Endothelial cell of umbilical vein (primary cell): ENCODE data around the gene CCDC85C. TPM values are rescaled to one million over a fixed set of nuclear protein-coding genes. Genes with fewer than 3 reads are reported as not detected.

Experiments used
- BruUV-seq: library from RNA; stranded (reverse); fragments of 400-500 nt; replicated peaks from 2 replicates; lab custom pipeline; 2021; lab: Mats Ljungman, UMichigan
- CTCF ChIA-PET: fragments of 300-600, 350-600 bp; sonication (Branson Sonifier 250); formaldehyde crosslinking; loops from one replicate; lab custom pipeline; 2021; ENCODE audit warnings: antibody characterized with exemption, inconsistent platforms; lab: Charles Lee
- POLR2A ChIA-PET: fragments of 300-600, 350-600 bp; sonication (Branson Sonifier 250); formaldehyde crosslinking; loops from one replicate; lab custom pipeline; 2021; ENCODE audit warnings: antibody characterized with exemption, inconsistent platforms; lab: Charles Lee
- DNase-seq: peaks from one replicate; pipeline ENCODE4 v3.0.0-alpha.2; 2011; ENCODE audit warnings: low read depth, low spot score
- FAIRE-seq: peaks from 2 replicates; lab custom pipeline; 2011; peaks lifted over from hg19 to GRCh38; lab: Jason Lieb, UNC
- H2AFZ ChIP-seq: 2 replicates; pipeline ENCODE4 v1.6.0; 2012; ENCODE audit warnings: low read depth, low read length, control low read depth, inconsistent platforms
- H3K27ac ChIP-seq: 2 replicates; pipeline ENCODE4 v1.5.1; 2011; ENCODE audit warnings: low read depth, mild to moderate bottlenecking, control low read depth, low read length, moderate library complexity; ENCODE audit not compliant: insufficient read depth
- H3K27me3 ChIP-seq, 2 experiments: 2 replicates each; pipeline versions ENCODE4 v1.6.0 to v1.6.1; 2011; ENCODE audit warnings: low read length in 2 of 2, mixed read lengths in 1 of 2; ENCODE audit not compliant: control insufficient read depth in 2 of 2, insufficient read depth in 2 of 2
- H3K36me3 ChIP-seq, 2 experiments: 2 replicates in 1 of 2; 3 replicates in 1 of 2; pipeline ENCODE4 v1.5.1; 2011; ENCODE audit warnings: low read length in 2 of 2, mild to moderate bottlenecking in 1 of 2, moderate library complexity in 1 of 2; ENCODE audit not compliant: control insufficient read depth in 2 of 2, insufficient read depth in 2 of 2; ENCODE audit errors: extremely low read depth in 1 of 2
- H3K4me1 ChIP-seq: 3 replicates; pipeline ENCODE4 v1.5.1; 2011; ENCODE audit warnings: mild to moderate bottlenecking, low read length; ENCODE audit not compliant: control insufficient read depth, insufficient read depth; ENCODE audit errors: extremely low read depth
- H3K4me2 ChIP-seq: 2 replicates; pipeline ENCODE4 v1.6.1; 2011; ENCODE audit warnings: low read length, control low read depth, mixed read lengths; ENCODE audit not compliant: insufficient read depth
- H3K4me3 ChIP-seq, 3 experiments: fragments of 200-600 bp in 1 of 3; sonication (generic), shearing (Covaris generic) in 1 of 3; replicated peaks in 1 of 3; 2 replicates each; pipeline ENCODE4 v1.5.1; 2011 to 2016; ENCODE audit warnings: control low read depth in 3 of 3, low read length in 3 of 3, mild to moderate bottlenecking in 2 of 3, inconsistent platforms in 1 of 3, low read depth in 1 of 3, moderate library complexity in 1 of 3; ENCODE audit not compliant: insufficient read depth in 1 of 3
- H3K79me2 ChIP-seq: 2 replicates; pipeline ENCODE4 v1.6.0; 2012; ENCODE audit warnings: low read length, inconsistent platforms; ENCODE audit not compliant: control insufficient read depth, insufficient read depth
- H3K9ac ChIP-seq: replicated peaks from 2 replicates; pipeline ENCODE3; 2011; ENCODE audit warnings: low read length, control low read depth; ENCODE audit not compliant: insufficient read depth; ENCODE audit errors: extremely low read depth
- H3K9me1 ChIP-seq: replicated peaks from 3 replicates; pipeline ENCODE4 v1.6.0; 2011; ENCODE audit warnings: mild to moderate bottlenecking, low read length; ENCODE audit not compliant: control insufficient read depth, insufficient read depth; ENCODE audit errors: extremely low read depth
- H3K9me3 ChIP-seq: replicated peaks from 2 replicates; pipeline ENCODE4 v1.5.1; 2012; ENCODE audit warnings: low read length, inconsistent platforms; ENCODE audit not compliant: control insufficient read depth, insufficient read depth
- H4K20me1 ChIP-seq: replicated peaks from 2 replicates; pipeline ENCODE3; 2011; ENCODE audit warnings: mild to moderate bottlenecking, low read length; ENCODE audit not compliant: control insufficient read depth, insufficient read depth; ENCODE audit errors: extremely low read depth
- EZH2 ChIP-seq: IDR thresholded peaks from 2 replicates; pipeline ENCODE4 v1.6.1; 2012; ENCODE audit warnings: borderline replicate concordance, low read depth, mild to moderate bottlenecking, moderate library complexity, low read length, inconsistent platforms; ENCODE audit not compliant: severe bottlenecking
- FOS ChIP-seq: IDR thresholded peaks from 2 replicates; pipeline ENCODE4 v1.6.1; 2011; ENCODE audit warnings: mild to moderate bottlenecking, low read length, moderate library complexity, borderline replicate concordance; ENCODE audit not compliant: insufficient read depth
- GATA2 ChIP-seq: IDR thresholded peaks from 2 replicates; pipeline ENCODE4 v1.7.0; 2011; ENCODE audit warnings: low read depth, mild to moderate bottlenecking, moderate library complexity, mixed read lengths, low read length; ENCODE audit not compliant: insufficient read length, insufficient read depth
- JUN ChIP-seq: IDR thresholded peaks from 2 replicates; pipeline ENCODE4 v1.6.1; 2011; ENCODE audit warnings: borderline replicate concordance, low read depth; ENCODE audit not compliant: insufficient read length, insufficient read depth
- MYC ChIP-seq: IDR thresholded peaks from one replicate; pipeline ENCODE4 v1.6.1; 2011; ENCODE audit warnings: mild to moderate bottlenecking, low read depth, low read length
- POLR2A ChIP-seq: IDR thresholded peaks from 2 replicates; pipeline ENCODE4 v1.6.1; 2012; ENCODE audit warnings: low read depth, mild to moderate bottlenecking, control low read depth, low read length
- POLR2AphosphoS5 ChIP-seq: IDR thresholded peaks from 2 replicates; pipeline ENCODE4 v1.6.1; 2012; ENCODE audit warnings: low read depth, mild to moderate bottlenecking, control low read depth, low read length, moderate library complexity; ENCODE audit not compliant: insufficient read depth
- dilution Hi-C: fragments of 300-500 bp; cut with MboI; formaldehyde crosslinking; loops from one replicate; pipeline ENCODE4 v1.15.0; 2019; ENCODE audit warnings: low sequenced_read_pairs; ENCODE audit not compliant: extremely low pct_ligation_motif_present
- intact Hi-C: fragments of 100-400 bp; cut with micrococcal nuclease; formaldehyde crosslinking; loops from one replicate; pipeline ENCODE4 v1.10.0; 2022
- polyA plus RNA-seq, 4 experiments: library from polyadenylated mRNA; depleted of rRNA in 3 of 4; stranded (reverse) in 3 of 4; unstranded in 1 of 4; fragments of >200 nt; gene quantifications; 2 replicates each; pipeline versions ENCODE4 v1.2.1 to v1.2.3, GENCODE V29; 2011 to 2012; ENCODE audit warnings: missing spikeins in 1 of 4
- total RNA-seq: library from RNA; stranded (reverse); gene quantifications from 2 replicates; pipeline ENCODE4 v1.2.3, GENCODE V29; 2021
- TF ChIP-seq, protein P1 (sequence below), 2 donors: IDR thresholded peaks; 1 replicate in 1 of 2; 2 replicates in 1 of 2; pipeline ENCODE4 v1.5.1; 2011; ENCODE audit warnings: low read length in 2 of 2, mild to moderate bottlenecking in 2 of 2, moderate library complexity in 2 of 2, control low read depth in 1 of 2, inconsistent platforms in 1 of 2, low read depth in 1 of 2; ENCODE audit not compliant: insufficient read depth in 1 of 2; ENCODE audit errors: extremely low read depth in 1 of 2
- TF ChIP-seq, protein P2 (sequence below): IDR thresholded peaks from 2 replicates; pipeline ENCODE4 v1.6.1; 2011; ENCODE audit not compliant: insufficient read depth, insufficient read length

The CCDC85C gene
- total and polyA plus RNA-seq, 2 donors (not counting 3 experiments of a cell fraction or from before 2014, with no cell fraction given), result 7.5 to 17.8 TPM

DNA sequence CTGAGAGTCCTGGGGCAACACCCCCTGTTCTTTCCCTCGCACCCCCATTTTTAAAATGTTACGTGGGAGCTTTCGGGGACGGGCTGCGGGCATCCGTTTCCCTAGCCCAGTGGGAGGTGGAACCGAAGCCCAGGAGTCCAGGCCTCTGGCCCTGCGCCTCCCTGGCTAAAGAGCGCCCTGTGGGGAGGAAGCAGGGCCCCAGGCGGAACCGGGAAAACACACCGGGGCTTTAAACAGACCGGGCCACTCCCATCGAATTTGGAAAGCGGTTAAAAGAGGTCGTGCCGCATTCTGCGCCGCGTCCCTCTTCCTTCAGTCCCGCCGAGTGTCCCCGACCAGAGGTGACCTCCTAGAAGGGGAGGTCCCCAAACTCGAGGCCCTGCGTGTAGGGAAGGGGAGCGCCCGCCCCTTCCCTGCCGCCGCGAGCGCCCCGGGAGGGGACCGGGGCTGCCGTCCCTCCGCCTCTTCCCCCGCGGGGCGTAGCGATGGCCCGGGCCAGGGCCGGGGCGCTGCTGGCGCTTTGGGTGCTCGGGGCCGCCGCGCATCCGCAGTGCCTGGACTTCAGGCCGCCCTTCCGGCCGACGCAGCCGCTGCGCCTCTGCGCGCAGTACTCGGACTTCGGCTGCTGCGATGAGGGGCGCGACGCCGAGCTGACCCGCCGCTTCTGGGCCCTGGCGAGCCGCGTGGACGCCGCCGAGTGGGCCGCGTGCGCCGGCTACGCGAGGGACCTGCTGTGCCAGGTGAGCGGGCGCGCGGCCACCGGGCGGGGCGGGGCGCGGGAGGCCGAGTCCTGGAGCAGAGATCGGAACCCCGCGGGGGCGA, 40.9 kb upstream of the CCDC85C start, which contains the start of gene HHIPL1:
HHIPL1 (plus strand) TSS at position 407 of the 822 bp plus-strand sequence; CDS start at position 486, 79 bp downstream.
- intact Hi-C loops, result no loop called here
- dilution Hi-C loops, result no loop called here
- BruUV-seq, result no TSS peak
- CTCF ChIA-PET, result no interaction called here
- Histone ChIP-seq H3K9me1 (no peaks in the 10 kb centered on the region), H3K27me3 (no peaks in the 10 kb centered on the region), H3K4me1 (no peaks in the 10 kb centered on the region), H4K20me1 (no peaks in the 10 kb centered on the region), H2AFZ (peak within 1 kb of the TSS; percentile 92), H3K4me3 (peak within 1 kb of the TSS in 2 of 3 experiments; percentile 19 to 24), H3K79me2 (no peaks in the 10 kb centered on the region), H3K36me3 (no peaks in the 10 kb centered on the region), H3K27ac (no peak within 1 kb of the TSS), H3K9me3 (no peaks in the 10 kb centered on the region), H3K4me2 (peak within 1 kb of the TSS; percentile 37), H3K9ac (peak within 1 kb of the TSS; percentile 5)
- TF ChIP-seq JUN, result no peak
- no peak for TF ChIP-seq GATA2
- no peak for TF ChIP-seq POLR2AphosphoS5
- TF ChIP-seq, protein P1, sequence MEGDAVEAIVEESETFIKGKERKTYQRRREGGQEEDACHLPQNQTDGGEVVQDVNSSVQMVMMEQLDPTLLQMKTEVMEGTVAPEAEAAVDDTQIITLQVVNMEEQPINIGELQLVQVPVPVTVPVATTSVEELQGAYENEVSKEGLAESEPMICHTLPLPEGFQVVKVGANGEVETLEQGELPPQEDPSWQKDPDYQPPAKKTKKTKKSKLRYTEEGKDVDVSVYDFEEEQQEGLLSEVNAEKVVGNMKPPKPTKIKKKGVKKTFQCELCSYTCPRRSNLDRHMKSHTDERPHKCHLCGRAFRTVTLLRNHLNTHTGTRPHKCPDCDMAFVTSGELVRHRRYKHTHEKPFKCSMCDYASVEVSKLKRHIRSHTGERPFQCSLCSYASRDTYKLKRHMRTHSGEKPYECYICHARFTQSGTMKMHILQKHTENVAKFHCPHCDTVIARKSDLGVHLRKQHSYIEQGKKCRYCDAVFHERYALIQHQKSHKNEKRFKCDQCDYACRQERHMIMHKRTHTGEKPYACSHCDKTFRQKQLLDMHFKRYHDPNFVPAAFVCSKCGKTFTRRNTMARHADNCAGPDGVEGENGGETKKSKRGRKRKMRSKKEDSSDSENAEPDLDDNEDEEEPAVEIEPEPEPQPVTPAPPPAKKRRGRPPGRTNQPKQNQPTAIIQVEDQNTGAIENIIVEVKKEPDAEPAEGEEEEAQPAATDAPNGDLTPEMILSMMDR (IDR thresholded peaks at IDR 0.05; ENCODE audit: extremely low read depth in 1 of 2, insufficient read depth in 1 of 2, low read depth in 1 of 2, low read length in 2 of 2), result peak in 1 of 2 donors; percentile 1
- TF ChIP-seq MYC, result no peak
- TF ChIP-seq POLR2A, result no peak
- TF ChIP-seq, protein P2, sequence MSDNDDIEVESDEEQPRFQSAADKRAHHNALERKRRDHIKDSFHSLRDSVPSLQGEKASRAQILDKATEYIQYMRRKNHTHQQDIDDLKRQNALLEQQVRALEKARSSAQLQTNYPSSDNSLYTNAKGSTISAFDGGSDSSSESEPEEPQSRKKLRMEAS, result peak; percentile 3
- no peak for TF ChIP-seq FOS
- TF ChIP-seq EZH2, result peak; percentile 40
- DNase-seq (peak; percentile 13), FAIRE-seq (no peak)
- POLR2A ChIA-PET, result no interaction called here
